PC-3 (cell line): ENCODE data around the gene FAF2. TPM values are rescaled to one million over a fixed set of nuclear protein-coding genes. Genes with fewer than 3 reads are reported as not detected.
A peak's percentile ranks its signal among the peaks of the same experiment; 100 is the strongest.

ENCODE experiments used
- ATAC-seq: fragments of 200-7000 bp; cut with Tn5 transposase; 2 replicates; pipeline ENCODE4 v1.9.1; 2020; ENCODE audit warnings: mild to moderate bottlenecking, moderate library complexity
- BruUV-seq: library from RNA; stranded (reverse); fragments of 400-500 nt; replicated peaks from 2 replicates; lab custom pipeline; 2021; lab: Mats Ljungman, UMichigan
- CTCF ChIA-PET: fragments of 300-600 bp; sonication (Branson Sonifier 250); formaldehyde crosslinking; loops from one replicate; lab custom pipeline; 2022; ENCODE audit warnings: antibody characterized with exemption; lab: Charles Lee
- POLR2A ChIA-PET: fragments of 300-600 bp; sonication (Branson Sonifier 250); formaldehyde crosslinking; loops from one replicate; lab custom pipeline; 2022; ENCODE audit warnings: antibody characterized with exemption; ENCODE audit not compliant: unreplicated experiment; lab: Charles Lee
- DNase-seq: peaks from one replicate; pipeline ENCODE4 v3.0.0-alpha.2; 2015
- H2AFZ ChIP-seq: fragments of 300-600 bp; sonication (generic); 2 replicates; pipeline ENCODE4 v1.6.0; 2016; ENCODE audit warnings: antibody characterized with exemption, low read length
- H3F3A ChIP-seq: fragments of 300-600 bp; sonication (generic); one replicate; pipeline ENCODE4 v1.6.0; 2017; ENCODE audit warnings: antibody characterized with exemption, low read length, control low read depth, mild to moderate bottlenecking; ENCODE audit not compliant: unreplicated experiment
- H3K27ac ChIP-seq: fragments of 300-600 bp; sonication (generic); 2 replicates; pipeline ENCODE4 v1.5.1; 2016; ENCODE audit warnings: mild to moderate bottlenecking, low read length
- H3K27me3 ChIP-seq: fragments of 300-600 bp; sonication (generic); 2 replicates; pipeline ENCODE4 v1.6.1; 2016; ENCODE audit warnings: low read length, mixed read lengths
- H3K36me3 ChIP-seq: fragments of 300-600 bp; sonication (generic); 2 replicates; pipeline ENCODE4 v1.6.1; 2016; ENCODE audit warnings: low read depth, mixed run types, low read length, mixed read lengths
- H3K4me1 ChIP-seq: fragments of 300-600 bp; sonication (generic); 2 replicates; pipeline ENCODE4 v1.5.1; 2016; ENCODE audit warnings: low read length; ENCODE audit not compliant: insufficient read depth
- H3K4me2 ChIP-seq: fragments of 300-600 bp; sonication (generic); 2 replicates; pipeline ENCODE4 v1.6.0; 2016; ENCODE audit warnings: low read length
- H3K4me3 ChIP-seq: fragments of 300-600 bp; sonication (generic); 2 replicates; pipeline ENCODE4 v1.5.1; 2016; ENCODE audit warnings: mild to moderate bottlenecking, low read length, mixed read lengths
- H3K79me2 ChIP-seq: fragments of 300-600 bp; sonication (generic); 2 replicates; pipeline ENCODE4 v1.6.1; 2017; ENCODE audit warnings: low read length, mixed read lengths
- H3K9ac ChIP-seq: fragments of 300-600 bp; sonication (generic); 2 replicates; pipeline ENCODE4 v1.6.0; 2016; ENCODE audit warnings: mild to moderate bottlenecking, low read length
- H3K9me2 ChIP-seq: fragments of 300-600 bp; sonication (generic); replicated peaks from 2 replicates; pipeline ENCODE4 v1.6.1; 2016; ENCODE audit warnings: mixed run types, low read length, mixed read lengths
- H3K9me3 ChIP-seq: fragments of 300-600 bp; sonication (generic); 2 replicates; pipeline ENCODE4 v1.6.1; 2016; ENCODE audit warnings: low read length, mixed read lengths
- H4K20me1 ChIP-seq: fragments of 300-600 bp; sonication (generic); 2 replicates; pipeline ENCODE4 v1.6.1; 2016; ENCODE audit warnings: low read length, mixed read lengths
- EZH2 ChIP-seq: fragments of 300-600 bp; sonication (generic); IDR thresholded peaks from one replicate; pipeline ENCODE4 v1.6.1; 2017; ENCODE audit warnings: antibody characterized with exemption, mild to moderate bottlenecking, low read length; ENCODE audit not compliant: unreplicated experiment
- EZH2phosphoT487 ChIP-seq: fragments of 300-600 bp; sonication (generic); IDR thresholded peaks from 2 replicates; pipeline ENCODE4 v1.6.1; 2018; ENCODE audit warnings: mild to moderate bottlenecking, antibody characterized with exemption, low read length, borderline replicate concordance
- intact Hi-C: fragments of 100-400 bp; cut with micrococcal nuclease; formaldehyde crosslinking; loops from 2 replicates; pipeline ENCODE4 v1.9.0; 2023
- total RNA-seq: library from RNA; depleted of rRNA; stranded (reverse); fragments of >200 nt; gene quantifications from 2 replicates; pipeline ENCODE4 v1.2.3, GENCODE V29; 2014
- TF ChIP-seq, protein P1 (sequence below): fragments of 300-600 bp; sonication (generic); conservative IDR thresholded peaks from 2 replicates; pipeline ENCODE4 v1.5.1; 2017; ENCODE audit warnings: antibody characterized with exemption, low read depth, mild to moderate bottlenecking, low read length

Gene FAF2
- total RNA-seq, 1 experiment from 2014 or later = 51.4 TPM

- Histone ChIP-seq H3F3A (no peaks in the 10 kb centered on the region), H3K4me2 (no peak overlapping the region; the same call in 1 of the 2 replicates), H3K4me3 (no peak overlapping the region), H4K20me1 (peaks cover 13% of the 10 kb centered on the region), H3K79me2 (peaks cover 43% of the 10 kb centered on the region), H3K4me1 (peaks cover 25% of the 10 kb centered on the region), H3K36me3 (peaks cover 11% of the 10 kb centered on the region; the same call in 1 of the 2 replicates), H3K27me3 (no peaks in the 10 kb centered on the region), H3K9me3 (no peaks in the 10 kb centered on the region), H3K9ac (no peak overlapping the region), H2AFZ (no peak overlapping the region), H3K27ac (no peak overlapping the region), H3K9me2 (no peaks in the 10 kb centered on the region)
- intact Hi-C loops = no loop called here
- DNase-seq = no peak
- CTCF ChIA-PET = no interaction called here
- no peak for ATAC-seq
- no peak for TF ChIP-seq EZH2phosphoT487
- TF ChIP-seq, protein P1, sequence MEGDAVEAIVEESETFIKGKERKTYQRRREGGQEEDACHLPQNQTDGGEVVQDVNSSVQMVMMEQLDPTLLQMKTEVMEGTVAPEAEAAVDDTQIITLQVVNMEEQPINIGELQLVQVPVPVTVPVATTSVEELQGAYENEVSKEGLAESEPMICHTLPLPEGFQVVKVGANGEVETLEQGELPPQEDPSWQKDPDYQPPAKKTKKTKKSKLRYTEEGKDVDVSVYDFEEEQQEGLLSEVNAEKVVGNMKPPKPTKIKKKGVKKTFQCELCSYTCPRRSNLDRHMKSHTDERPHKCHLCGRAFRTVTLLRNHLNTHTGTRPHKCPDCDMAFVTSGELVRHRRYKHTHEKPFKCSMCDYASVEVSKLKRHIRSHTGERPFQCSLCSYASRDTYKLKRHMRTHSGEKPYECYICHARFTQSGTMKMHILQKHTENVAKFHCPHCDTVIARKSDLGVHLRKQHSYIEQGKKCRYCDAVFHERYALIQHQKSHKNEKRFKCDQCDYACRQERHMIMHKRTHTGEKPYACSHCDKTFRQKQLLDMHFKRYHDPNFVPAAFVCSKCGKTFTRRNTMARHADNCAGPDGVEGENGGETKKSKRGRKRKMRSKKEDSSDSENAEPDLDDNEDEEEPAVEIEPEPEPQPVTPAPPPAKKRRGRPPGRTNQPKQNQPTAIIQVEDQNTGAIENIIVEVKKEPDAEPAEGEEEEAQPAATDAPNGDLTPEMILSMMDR = no peak
- TF ChIP-seq EZH2 = no peak
- BruUV-seq = no TSS peak
- POLR2A ChIA-PET = no interaction called here
Measured at GRCh38 chr5:176533390-176533789, 85.2 kb downstream of the FAF2 start.

DNA sequence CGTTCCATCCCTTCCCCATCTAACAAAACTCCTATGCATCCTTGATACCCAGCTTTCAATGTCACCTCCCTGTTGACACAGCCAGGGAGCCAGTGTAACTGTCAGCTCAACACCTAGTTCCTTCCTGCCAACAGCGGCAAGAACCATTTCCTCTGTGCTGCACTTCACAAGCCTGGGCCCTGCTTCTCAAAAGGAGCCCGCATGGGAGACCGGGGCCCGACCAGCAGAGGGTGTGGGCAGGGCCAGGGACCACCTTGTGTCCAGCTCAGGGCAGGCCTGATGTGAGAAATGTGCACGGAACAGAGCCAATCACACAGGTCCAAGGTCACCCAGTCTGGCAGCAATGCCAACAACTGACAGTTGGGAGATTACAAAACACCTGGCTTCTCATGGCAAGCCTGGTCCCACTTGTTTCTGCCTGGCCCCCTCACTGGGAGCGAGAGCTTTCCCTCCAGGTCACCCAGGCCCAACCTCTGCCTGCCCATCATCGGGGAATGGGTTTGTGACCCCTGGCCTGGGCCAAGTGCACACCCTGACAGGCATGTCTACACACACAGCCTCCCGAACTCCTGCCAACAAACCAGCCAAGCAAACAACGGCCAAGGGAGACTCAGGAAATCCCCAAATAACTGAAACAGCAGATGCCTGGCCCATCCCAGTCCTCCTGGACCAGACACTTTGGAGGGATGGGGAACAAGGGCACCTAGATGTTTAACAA is 85.9 kb downstream of the FAF2 start:
- no peaks in the 10 kb centered on the region for H3F3A ChIP-seq
- peaks cover 43% of the 10 kb centered on the region for H3K79me2 ChIP-seq
- POLR2A ChIA-PET = no interaction called here
- TF ChIP-seq EZH2phosphoT487 (no peak), EZH2 (no peak)
- TF ChIP-seq, protein P1 = no peak
- H3K4me2 ChIP-seq = peak overlapping the region; percentile 96
- H3K4me1 ChIP-seq = peaks cover 32% of the 10 kb centered on the region
- no peaks in the 10 kb centered on the region for H3K9me2 ChIP-seq
- H3K27me3 ChIP-seq = no peaks in the 10 kb centered on the region
- DNase-seq (peak; percentile 25), ATAC-seq (no peak)
- CTCF ChIA-PET = no interaction called here
- no peak overlapping the region for H2AFZ ChIP-seq
- no peak overlapping the region for H3K27ac ChIP-seq
- peak overlapping the region; percentile 21; the same call in 1 of the 2 replicates for H3K4me3 ChIP-seq
- peaks cover 13% of the 10 kb centered on the region for H4K20me1 ChIP-seq
- H3K9ac ChIP-seq = no peak overlapping the region
- BruUV-seq = no TSS peak
- no peaks in the 10 kb centered on the region for H3K9me3 ChIP-seq
- H3K36me3 ChIP-seq = peaks cover 11% of the 10 kb centered on the region; the same call in 1 of the 2 replicates
- intact Hi-C loops = no loop called here

GRCh38 chr5:176534640-176535039 is 86.5 kb downstream of the FAF2 start:
- CTCF ChIA-PET = no interaction called here
- H3K79me2 ChIP-seq = peaks cover 43% of the 10 kb centered on the region

More at GRCh38 chr5:176534640-176535039, 86.5 kb downstream of the FAF2 start:
- Histone ChIP-seq H3F3A (no peaks in the 10 kb centered on the region), H2AFZ (no peak overlapping the region), H3K4me3 (peak overlapping the region; percentile 93), H3K27me3 (no peaks in the 10 kb centered on the region), H3K9ac (no peak overlapping the region), H3K4me1 (peaks cover 32% of the 10 kb centered on the region), H3K4me2 (peak overlapping the region; percentile 96), H3K36me3 (peaks cover 11% of the 10 kb centered on the region; the same call in 1 of the 2 replicates), H4K20me1 (peaks cover 13% of the 10 kb centered on the region), H3K9me2 (no peaks in the 10 kb centered on the region), H3K9me3 (no peaks in the 10 kb centered on the region), H3K27ac (no peak overlapping the region)
- ATAC-seq = no peak
- BruUV-seq = no TSS peak
- TF ChIP-seq, protein P1 = no peak
- TF ChIP-seq EZH2phosphoT487 = no peak
- intact Hi-C loops = no loop called here
- POLR2A ChIA-PET = no interaction called here
- DNase-seq = no peak
